ENCODE data around the gene AIRE.

- TF ChIP-seq POLR2AphosphoS5 (IDR thresholded peaks at IDR 0.05) = no peak
- no peak for TF ChIP-seq CTCF (IDR thresholded peaks at IDR 0.05)
These were observed 13.4 kb downstream of the AIRE start for GRCh38 chr21:44299085-44299457.

All from upper lobe of left lung (tissue), 4 donors.